DMS153 (cell line): ENCODE measurements around the gene INHBB.
"Not testable (repeated sequence)": the region's sequence is repeated elsewhere in the genome, so short reads cannot be mapped to it uniquely, and the experiment has no call there.

Experiments used
- DNase-seq: peaks from one replicate; lab custom pipeline; 2025; lab: John Stamatoyannopoulos, UW

INHBB gene

GRCh38 chr2:120381661-120382060 is 35.7 kb downstream of the INHBB start:
- DNase-seq: no peak

- no peak for DNase-seq
These were observed 36.7 kb downstream of the INHBB start for GRCh38 chr2:120382541-120383144.

DNA sequence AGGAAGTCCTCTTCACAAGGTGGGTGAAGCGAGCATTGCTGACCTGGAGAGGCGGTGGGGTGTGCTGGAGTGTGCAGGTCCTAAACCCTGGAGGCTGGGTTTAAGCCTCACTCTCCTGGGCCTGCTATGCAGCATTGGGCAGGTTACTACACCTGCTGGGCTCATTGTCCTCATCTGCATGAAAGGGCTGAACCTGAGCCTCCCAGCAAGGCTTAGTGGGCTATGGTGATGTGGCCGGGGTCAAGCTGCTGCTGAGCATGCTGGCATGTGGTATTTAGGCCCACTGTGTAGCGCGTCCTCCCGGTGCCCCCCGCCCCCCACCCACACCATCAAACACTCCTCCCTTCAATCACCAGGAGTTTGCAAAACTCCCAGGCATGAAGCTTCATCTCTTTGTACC is 37.3 kb downstream of the INHBB start:
- no peak for DNase-seq

DNA sequence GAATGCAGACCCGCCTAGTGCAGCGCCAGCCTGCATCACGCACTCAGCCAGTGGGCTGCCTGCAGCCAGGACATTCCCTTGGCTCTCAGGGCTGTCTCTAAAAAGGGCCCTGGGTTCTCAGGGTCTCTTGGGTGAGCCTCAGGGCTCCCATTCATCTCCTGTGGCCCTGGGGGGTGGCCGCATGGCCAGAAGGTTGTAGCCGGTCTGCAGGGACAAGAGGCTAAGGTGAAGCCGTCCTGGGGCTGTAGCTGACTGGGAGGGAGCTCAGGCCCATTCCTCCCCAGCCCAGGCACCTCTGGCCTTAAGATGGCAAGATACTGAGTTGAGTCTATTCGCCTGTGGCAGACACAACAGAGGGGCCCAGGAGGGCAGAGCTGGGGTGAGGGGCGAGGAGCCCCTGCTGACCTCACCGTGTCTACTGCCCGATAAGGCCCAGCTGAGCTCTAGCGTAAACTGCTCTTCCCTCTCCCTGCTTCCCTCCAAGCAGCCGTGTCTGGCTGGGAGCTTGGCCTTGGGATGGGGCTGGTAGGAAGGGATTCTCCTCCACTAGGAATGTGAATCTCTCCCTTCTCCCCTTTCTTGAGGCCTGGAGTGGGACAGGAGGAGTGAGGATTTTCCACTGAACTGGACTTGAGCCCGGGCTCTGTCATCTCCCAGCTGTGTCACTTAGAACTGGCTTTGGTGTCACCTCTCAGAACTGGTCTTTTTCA is 37.9 kb downstream of the INHBB start:
- no peak for DNase-seq

DNA sequence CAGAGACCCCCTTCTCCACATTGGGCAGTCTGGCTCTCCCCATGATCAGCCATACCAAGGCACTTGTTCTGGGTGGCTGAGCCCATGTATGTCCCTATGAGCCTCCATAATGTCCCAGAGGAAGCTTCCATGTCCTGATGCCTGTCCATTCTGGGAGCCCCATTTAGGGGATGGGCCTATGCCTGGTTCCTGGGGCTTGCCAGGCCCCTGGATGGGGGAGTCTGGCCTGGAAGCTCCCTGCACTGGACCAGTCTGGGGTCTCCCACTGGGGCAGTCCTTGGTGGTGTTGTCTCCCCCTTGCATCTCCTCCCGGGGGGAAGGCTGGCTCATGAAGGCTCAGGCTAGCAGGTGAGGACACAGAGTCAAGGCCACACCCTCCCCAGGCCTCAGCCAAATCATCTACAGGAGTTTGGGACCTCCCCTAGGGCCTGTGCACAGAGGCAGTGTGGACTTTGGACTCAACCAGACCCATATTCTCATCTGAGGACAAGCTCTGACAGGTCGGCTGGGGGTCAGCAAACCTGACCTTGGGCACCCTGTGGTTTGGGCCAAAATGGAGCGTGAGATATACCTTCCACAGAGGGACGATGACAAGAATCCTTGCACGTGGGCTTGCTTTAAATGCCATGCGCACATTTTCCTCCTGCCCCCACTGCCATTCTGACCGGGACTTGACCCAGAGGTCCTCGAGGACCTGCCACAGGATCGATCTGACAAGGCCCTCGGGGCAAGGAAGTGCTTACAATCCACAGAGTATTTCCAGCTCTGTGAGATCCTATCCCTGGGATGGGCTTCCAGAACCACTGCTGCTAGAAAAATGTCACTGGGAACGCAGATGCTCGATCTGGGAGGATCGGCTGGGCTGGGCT is 38.8 kb downstream of the INHBB start:
- no peak for DNase-seq

DNA sequence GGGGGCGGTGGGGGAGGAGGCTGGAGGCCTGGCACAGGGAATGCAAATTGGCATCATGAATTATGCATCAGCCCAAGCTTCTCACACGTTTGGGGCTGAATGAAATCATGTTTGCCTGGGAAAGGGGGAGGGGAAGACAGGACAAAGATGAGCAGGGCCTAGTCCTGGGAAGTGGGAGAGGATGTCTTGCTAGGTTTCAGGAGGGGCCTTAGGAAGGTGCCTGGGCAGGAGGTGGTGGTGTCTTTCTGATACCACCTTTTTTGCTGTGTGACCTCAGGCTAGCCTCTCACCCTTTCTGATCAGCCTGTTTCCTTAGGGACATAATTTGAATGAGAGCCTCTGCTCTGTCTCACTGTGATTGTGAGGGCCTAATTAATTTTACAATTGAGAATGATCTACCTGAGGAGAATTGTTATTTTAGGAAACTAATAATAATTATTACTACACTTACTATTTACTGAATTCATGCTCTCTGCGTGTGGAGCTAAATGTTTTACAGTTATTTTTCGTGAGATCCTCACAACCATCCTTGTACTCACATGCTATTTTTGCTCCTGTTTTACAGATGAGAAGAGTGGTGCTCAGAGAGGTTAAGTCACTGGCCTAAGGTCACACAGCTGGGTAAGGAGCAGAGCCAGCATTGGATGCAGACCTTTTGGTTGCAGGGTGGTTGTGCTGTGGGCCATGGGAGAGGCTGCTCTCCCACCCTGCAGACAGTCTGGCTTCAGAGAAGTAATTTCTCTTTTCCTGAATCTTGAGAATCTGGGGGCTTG is 39.6 kb downstream of the INHBB start:
- no peak for DNase-seq

DNA sequence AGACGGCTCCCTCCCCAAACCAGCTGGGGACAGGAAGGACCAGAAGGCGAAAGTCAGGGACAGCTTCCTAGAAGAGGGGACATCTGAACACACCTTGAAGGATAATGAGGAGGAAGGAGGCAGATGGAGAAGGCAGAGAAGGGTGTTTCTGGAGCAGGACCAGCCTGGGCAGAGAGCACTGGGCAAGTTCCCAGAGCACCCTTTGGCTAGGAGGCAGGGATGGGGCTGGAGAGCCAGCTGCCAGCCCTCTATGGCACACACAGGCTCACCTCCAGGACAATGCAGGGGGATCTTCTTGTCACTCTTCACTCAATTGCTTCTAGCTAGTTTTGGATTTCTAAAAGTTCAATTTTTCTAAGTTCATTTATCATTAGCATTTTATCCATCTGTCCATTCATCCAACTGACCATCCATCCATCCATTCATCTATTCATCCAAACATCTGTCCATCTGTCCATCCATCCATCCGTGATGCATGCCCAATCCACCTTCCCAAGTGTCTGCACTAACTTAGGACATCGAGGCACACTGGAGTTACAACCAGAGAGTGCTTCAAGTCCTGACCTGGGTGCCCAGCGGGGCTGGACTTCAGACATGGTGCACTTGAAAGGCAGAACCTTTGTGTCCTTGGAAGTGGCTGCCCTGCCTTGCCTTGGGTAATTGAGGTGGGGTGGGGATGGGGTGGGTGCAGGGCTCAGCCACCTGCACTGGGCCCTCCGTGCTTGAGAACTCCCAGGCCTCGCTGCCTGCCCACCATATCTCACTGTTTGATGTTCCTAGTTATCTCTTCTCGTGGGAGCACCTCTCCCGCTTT is 42.5 kb downstream of the INHBB start:
- no peak for DNase-seq

GRCh38 chr2:120389036-120389391 is 43.1 kb downstream of the INHBB start:
- no peak for DNase-seq

DNA sequence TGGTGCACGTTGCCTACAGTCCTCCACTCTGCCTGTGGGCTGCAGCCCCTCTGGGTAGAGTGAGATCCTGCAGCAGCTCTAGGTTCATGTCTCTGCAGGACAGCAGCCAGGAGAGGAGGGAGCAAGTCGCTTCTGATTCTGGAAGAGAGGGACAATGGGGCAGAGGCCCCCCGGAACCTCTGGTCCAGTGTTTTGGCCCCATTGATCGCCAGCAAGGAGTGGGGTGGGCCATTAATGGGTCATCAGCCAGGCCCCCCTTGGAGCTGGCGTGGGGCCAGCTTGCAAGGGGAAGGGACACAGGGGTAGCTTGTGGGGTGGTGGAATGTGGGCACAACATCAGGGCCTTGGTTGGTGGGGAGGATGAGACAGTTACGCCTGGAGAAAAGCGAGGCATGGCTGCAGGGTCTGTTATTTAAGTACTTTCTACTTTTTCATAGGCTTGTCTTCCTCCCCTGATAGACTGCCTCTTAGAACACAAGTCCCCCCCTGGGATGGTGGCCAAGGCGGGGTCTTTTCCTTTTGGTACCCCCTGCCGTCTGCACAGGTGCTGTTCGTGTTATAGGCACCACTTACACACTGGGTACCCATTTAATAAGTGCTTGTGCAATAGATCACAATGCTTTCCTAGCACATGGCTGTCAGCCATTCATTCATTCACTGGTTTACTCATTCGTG is 44.6 kb downstream of the INHBB start:
- DNase-seq: no peak

DNA sequence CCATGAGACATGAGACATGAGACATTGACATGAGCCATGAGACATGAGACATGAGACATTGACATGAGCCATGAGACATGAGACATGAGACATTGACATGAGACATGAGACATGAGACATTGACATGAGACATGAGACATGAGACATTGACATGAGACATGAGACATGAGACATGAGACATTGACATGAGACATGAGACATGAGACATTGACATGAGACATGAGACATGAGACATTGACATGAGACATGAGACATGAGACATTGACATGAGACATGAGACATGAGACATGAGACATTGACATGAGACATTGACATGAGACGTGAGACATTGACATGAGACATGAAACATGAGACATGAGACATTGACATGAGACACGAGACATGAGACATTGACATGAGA is 45.4 kb downstream of the INHBB start:
- DNase-seq: not testable (repeated sequence)

- no peak for DNase-seq
These were observed 46.2 kb downstream of the INHBB start for GRCh38 chr2:120391911-120392665.

DNA sequence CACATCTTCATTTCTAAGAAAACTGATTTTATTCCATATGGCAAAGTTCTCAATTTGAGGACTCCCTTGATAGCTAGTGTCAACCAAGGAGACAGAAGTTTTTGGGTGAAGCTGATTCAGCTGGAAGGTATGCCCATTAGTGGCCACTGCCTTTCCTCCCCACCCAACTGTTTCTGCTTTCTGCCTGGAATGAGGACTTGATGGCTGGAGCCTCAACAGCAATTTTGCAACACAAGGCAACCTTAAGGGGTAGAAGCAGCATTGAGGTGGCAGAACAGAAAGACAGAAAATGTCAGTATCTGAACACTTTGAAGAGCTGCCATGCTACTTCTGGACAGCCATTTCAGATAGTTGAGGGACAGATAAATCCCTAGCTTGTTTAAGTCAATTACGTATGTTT is 47.0 kb downstream of the INHBB start:
- no peak for DNase-seq

DNA sequence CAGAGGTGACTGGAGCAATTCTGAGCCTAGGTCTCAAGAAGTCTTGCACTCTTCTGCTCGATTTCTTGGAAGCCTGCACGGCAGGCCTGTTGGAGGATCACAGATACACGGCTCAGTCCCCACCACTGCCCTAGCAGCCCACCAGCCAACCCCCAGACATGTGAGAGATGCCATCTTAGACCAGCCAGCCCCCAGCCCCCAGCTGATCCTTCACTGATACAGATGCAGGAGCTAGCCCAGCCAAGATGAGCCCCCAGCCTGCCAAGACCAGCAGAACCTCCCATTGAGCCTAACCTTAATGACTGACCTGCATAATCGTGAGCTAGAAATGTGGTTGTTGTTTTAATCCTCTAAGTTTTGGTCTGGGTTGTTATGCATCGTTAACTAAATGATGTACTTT is 47.5 kb downstream of the INHBB start:
- DNase-seq: no peak

- no peak for DNase-seq
These were observed 48.8 kb downstream of the INHBB start for GRCh38 chr2:120394764-120395163.

GRCh38 chr2:120395221-120396012 is 49.5 kb downstream of the INHBB start:
- DNase-seq: no peak

DNA sequence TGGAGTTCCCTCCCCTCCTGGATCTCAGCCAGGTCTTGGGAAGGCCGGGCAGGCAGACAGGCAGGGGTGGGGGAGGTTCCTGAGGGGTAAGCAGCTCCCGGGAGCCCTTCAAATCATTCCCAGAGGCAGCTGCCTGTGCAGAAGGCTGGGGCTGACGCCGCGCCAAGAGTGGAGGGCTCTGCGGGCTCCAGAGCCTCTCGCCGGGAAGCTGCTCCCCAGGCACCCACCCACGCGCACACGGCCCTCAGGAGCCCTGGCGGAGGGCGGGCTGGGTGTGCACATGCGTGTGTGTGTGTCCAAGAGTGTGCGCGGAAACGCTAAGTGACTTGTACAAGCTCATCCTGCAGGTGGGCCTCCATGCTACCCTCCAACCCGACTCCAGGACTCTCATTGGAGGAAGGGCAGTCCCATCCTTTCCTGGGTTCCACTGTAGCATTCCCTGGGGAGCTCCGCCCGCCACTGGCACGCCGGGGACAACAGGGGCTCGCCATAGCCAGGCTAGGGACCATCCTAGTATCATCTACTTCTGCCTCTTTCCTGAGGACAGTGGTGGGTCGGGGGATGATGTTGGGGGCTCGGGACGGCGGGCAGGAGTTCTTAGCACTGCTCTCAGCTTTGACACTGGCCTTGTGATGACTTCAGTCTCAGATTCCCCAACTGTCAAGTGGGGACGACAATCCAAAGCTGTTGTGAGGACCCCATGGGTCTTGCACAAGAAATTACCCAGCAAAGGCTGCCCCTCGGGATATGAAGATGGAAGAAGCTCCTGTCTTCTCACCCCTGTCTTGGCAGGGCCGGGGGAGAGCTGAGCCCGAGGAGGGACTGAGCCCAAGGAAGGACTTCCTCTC is 50.3 kb downstream of the INHBB start:
- peak; percentile 60 for DNase-seq

- DNase-seq: no peak
These were observed 51.2 kb downstream of the INHBB start for GRCh38 chr2:120396861-120397811.
